GM18505 (cell line): ENCODE results near the gene NPM3.
A peak's percentile ranks its signal among the peaks of the same experiment; 100 is the strongest.

Experiments used
- ATAC-seq: cut with Tn5 transposase; IDR thresholded peaks from one replicate; pipeline ENCODE4 v1.9.1; 2021; ENCODE audit not compliant: unreplicated experiment
- POLR2A ChIP-seq: IDR thresholded peaks from 4 replicates; pipeline ENCODE4 v1.6.1; 2011; ENCODE audit warnings: borderline replicate concordance; ENCODE audit not compliant: insufficient read depth, insufficient read length; ENCODE audit errors: extremely low read depth

Gene NPM3, protein sequence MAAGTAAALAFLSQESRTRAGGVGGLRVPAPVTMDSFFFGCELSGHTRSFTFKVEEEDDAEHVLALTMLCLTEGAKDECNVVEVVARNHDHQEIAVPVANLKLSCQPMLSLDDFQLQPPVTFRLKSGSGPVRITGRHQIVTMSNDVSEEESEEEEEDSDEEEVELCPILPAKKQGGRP

DNA sequence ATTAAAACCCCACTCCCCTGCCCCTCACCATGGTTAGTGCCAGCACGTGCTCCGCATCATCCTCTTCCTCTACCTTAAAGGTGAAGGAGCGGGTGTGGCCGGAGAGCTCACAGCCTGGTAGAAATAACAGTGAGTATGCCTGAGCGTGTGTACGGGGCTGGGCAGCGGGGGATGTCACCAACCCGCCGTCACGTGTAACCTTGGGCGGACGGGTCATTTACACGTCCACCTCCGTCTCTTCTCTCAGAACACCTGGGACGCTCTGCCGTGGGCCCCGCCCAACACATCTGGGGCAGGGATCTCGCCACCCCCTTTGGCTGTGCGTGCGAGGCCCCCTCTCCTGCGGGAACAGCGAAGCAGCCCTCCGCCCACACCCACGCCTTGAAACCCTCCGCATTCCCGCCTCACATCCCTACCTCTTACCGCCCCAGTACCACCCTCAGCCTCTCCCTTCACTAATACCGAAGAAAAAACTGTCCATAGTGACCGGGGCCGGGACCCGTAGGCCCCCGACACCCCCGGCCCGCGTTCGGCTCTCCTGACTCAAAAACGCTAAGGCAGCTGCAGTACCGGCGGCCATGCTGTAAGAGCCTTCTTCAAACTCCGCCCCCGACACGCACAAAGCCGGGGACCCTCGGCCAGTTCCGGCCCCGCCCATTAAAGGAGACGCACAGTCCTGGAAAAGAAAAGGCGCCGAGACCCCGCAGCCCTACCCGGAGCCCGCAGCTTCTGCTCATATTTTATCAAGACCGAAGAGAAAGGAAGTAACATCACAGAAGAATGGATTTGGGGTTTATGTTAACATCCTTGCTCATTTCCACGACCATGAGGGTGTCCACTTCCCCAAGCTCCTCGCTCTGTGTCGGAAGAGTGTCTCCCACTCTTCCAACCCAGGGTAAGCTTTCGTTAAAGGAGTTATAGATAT is at the start of gene NPM3:
TSS of gene NPM3 (minus strand) at position 636 of the 925 bp plus-strand sequence. CDS start at position 580, 56 bp downstream.
- TF ChIP-seq POLR2A: peak; percentile 55
- peak; percentile 38 for ATAC-seq

DNA sequence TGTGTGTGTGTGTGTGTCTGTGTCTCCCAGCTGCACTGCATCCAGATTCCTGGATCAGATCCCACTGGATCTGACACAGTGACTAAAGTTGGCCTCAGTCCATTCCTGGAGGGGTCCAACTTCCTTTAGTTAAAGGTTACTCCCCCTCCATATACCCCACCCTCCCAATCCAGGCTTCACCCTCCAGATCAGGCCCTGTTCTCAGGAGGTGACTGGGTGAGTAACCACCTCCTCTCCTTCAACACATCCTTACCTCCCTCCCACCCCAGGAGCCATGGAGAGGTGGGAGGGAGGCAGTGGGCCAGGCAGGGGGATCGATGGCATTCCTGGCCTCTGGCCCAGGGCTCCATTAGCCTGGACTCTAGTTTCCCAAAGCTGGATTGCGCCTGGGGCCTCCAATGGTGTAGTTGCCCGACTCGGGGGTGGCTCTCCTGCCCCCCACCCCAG is 49.1 kb upstream of the NPM3 start:
- ATAC-seq: no peak
- TF ChIP-seq POLR2A: no peak

DNA sequence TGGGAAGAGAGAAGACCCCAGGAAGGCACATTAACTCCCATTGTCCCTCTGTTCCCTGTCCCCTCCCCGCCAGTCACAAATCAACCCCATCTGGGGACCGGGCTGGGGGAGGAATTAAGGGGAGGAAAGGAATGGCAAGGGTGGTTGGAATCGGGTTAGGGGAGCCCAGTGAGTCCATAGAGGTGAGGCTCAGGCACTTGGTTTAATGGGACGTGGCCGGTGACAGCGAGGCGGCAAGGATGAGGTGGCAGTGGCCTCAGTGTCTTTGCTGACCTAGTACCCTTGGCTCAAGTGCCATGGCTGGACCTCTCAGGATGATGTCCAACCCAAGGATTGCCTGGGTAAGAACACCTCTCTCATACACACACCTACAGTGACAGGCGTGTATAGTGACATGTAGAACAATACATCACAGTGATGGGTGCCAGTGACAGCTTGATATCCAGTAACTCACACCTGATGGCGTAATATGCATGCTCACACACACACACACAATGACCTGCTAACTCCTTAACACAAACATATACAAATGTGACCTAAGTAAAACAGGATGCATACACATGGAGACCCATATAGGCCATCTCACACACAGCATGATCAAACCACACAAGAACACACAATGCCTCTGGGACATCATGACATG is 48.0 kb upstream of the NPM3 start:
- ATAC-seq: no peak
- TF ChIP-seq POLR2A: no peak

DNA sequence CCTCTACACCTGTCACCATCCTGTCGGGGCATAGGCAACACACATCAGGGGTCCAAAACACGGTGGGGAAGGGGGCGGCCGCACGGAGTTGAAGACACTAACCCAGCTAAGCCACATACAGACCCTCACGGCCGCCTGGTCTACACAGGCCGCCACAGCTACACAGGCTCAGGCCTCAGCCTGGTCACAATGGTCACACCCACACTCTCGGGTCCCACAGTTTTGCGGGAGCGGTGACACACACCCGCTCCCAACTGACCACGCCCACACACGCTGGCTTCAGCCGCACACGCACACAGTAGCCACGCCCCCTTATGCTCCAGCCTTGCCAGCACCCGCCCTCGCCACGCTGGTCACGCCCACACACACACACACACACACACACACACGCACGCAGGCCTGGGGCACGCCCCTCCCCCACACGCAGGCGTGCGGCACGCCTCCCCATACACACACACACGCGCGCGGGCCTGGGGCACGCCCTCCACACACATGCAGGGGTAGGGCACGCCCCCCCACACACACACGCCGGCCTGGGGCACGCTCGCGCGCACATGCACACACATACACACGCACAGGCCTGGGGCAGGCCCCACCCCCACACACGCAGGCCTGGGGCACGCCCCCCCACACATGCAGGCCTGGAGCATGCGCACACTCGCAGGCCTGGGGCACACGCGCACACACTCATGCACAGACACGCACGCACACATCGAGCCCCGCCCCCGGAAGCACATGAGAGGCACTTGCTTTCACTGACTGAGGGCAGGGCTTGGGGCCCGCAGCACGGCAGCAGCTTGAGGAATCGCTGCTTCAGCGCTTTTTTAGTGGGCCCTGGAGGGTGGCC is 47.3 kb upstream of the NPM3 start:
- ATAC-seq: peak; percentile 60
- TF ChIP-seq POLR2A: peak; percentile 62

DNA sequence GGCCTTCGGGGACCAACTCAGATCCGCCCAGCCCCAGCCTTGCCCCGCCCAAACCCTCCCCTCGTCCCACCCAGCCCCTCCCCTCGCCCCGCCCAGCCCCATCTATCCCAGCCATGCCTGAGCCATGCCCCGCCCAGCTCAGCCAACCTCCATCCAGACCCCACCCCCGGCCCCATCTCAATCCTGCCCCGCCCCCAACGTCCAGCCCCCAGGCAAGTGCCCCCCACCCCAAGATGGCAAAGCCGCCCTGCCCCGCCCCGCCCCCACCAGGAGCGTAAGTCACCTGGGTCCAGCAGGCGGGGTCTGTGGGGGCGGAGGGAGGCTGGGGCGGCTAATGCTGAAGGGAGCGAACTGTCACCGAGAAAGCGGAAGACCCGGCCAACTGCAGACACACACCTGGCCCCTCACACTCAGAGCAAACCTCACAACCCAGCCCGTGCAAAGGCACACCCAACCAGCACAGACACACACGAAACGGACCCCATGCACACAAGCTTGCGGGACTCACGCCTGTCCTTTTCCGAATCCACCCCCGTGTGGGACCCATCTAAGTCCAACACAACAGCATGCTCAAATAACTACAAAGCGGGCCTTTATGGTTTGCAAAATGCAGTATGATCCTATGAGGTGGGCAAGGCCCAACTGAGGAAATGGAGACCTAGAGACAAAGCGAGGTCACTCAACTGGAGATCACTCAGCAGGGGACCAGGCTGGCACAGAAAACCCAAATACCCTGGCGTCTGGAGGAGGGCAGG is 46.5 kb upstream of the NPM3 start:
- peak; percentile 16 for ATAC-seq
- no peak for TF ChIP-seq POLR2A

DNA sequence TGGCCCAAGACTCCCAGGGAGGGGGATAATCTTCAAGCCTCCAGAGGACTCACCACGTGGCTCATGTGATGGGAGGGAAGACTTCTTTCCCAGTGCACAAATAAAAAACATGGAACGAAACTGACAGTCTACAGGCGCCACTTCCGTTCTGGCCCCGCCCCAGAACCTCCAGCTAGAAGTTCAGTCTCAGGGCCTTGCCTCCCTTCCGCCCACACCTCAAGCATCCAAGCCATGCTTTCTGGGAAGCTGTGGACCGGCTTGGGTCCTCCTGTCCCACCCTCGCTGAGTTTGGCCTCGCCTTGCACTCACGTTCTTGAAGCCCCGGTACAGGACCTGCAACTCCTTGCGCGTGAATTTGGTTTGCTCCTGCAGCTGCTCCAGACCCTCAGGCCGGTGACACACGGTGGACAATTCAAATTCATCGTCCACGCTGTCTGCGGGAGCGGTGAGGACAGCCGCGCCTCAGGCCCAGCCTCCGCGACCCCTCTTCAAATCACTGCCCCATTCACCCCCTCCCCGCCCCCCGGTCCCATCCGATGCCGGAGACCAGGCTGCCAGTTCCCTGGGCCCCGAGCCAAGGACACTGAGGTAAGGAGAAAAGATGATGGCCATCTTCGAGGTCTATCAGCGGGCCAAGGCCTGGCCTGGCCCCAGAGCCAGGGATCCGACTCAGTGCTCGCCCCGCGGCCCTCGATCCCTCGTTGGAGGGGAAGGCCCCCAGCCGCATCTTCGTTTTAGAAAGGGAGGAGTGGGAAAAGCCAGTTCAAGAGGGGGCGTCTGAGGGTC is 45.7 kb upstream of the NPM3 start:
- no peak for TF ChIP-seq POLR2A
- no peak for ATAC-seq

DNA sequence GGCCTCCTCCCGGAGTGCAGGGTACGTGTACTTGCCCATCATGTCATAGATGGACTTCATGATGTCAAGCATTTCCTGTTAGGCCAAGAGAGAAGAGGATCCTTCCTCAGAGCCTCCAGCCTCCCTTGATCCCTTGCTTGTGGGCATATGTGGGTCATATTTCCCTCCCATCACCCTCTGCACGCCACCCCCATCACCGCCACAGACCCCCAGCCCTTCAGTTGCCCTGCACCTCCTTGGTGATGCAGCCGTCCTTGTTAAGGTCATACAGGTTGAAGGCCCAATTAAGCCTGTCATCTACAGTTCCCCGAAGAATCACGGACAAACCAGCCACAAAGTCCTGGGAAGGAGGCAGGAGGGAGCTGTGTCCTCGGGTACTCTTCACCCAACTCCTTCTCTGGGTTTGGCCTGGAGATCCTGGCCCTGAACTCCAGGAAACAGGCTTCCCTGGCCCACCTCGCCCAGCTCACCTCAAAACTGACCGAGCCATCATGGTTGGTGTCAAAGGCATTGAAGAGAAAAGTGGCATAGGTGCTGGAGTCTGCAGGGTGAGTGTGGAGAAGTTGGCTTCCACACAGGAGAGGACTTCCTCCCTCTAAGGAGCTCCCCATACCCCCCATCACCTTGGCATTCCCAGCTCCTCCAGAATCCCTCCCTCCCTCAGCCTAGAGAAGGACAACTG is 44.8 kb upstream of the NPM3 start:
- ATAC-seq: no peak
- TF ChIP-seq POLR2A: no peak

DNA sequence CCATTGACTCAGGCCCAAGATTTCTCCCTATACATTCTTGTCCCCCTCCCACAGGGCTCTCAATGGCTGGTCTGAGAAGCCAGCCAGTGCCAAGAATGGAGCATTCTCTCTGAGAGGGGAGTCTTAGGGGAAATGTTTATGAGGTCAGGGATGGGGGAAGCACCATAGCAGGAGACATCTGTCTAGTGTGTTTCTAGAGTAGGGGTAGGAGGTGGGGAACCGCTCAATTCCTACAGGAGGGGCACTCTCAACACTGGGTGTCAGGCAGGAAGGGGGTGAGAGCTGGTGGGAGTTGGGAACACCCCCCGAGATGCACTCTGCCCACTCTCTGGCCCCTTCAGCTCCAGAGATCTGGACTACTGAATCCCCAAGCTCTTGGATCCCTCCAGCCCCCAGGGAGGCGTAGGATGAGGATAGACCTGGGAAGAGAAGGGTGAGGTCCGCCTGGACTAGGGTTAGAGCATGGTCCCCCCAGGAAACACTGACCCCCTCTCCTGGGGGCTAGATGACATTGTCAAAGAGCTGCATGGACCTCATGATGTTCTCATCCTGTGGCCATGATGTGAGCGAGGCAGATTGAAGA is 43.7 kb upstream of the NPM3 start:
- no peak for ATAC-seq
- no peak for TF ChIP-seq POLR2A

DNA sequence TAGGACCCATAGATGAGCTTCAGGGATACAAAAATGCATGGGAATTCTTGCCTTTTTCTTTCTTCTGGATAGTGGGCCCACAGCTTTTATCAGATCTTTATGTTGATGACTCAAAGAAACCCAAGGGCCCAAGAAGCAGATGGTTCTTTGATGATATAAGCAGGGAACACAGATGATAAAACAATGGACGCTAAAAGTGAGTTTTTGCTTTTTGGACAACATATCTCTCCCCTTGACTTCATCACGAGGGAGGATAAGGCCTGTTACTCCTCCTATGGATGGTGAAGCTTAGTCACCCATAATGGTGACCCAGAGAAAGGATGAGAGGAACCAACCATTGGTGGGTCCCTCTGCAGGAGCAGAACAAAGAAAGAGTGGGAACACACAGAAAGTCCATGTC is 41.5 kb upstream of the NPM3 start:
- ATAC-seq: no peak
- TF ChIP-seq POLR2A: no peak

DNA sequence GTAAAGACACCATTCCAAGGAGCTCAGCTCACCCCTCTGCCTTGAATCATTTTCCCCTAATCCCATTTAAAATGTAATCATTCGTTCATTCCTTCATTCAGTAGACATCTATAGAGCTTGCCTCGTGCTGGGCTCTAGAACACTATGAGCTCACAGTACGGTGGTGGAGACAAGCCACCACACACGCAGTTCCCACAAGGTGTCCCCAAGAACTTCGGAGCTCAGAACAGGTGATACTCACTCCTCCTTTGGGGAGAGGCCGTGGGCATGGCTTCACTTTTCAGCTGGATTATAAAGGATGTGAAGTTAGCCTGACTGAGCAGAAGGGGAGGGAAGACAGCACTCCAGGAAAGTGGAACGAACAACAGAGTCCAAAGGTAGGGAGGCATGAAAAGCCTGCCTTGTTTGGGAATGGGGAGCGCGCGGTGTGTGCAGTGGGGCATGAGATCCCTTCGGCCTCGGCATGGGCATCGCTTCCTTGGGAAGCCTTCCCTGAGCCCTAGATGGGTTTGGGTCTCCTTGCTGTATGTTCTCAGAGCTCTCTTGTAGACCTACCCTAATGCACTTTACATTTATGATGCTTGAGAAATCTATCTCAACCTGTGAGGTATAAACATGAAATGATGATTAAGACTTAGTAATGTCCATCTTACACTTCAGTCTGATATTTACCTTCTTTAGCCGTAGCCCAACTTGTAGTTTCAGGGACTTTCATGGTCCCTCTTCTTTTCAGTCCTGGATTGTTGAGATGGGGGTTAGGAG is 35.8 kb upstream of the NPM3 start:
- no peak for TF ChIP-seq POLR2A
- ATAC-seq: peak; percentile 23

DNA sequence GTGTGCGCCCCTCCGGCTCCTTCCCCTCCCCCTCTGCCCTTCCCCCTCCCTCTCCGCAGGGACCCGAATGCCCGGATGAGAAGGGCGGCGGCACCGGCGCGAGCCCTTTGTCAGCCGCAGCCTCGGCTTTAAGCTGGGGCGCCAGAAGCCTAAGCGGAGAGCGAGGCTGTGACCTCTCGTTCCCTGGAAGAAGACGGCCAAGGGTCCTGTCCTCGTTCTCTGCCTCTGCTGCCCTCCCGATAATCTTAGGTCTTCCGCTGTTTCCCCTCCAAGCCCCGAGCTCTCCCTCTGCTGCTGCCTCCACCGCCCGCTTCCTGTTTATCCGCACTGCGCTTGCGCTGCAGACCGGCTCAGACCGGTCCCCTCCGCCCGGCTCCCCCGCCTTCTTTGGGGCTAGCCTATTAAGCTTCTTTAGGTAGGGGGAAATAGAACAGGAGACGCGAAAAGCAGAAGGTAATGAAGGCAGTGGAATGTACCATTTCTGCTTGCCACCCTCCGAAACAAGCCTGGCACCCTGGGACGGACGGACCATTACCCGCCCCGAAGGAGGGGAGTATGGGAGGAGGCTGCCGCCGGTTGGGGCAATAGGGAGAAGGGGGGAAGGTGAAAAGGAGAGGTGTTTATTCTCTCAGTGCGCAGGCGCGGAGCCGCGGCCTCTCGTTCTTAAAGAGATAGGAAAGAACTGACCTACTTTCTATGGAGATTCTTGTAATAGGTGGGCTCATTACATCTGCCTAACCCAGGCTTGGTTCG is 35.0 kb upstream of the NPM3 start, which contains the start of gene OGA:
TSS of gene OGA (minus strand) at position 326 of the 753 bp plus-strand sequence. CDS start 422 bp downstream, outside the sequence.
- TF ChIP-seq POLR2A: peak; percentile 97
- peak; percentile 83 for ATAC-seq
